Right kidney (tissue), 9 donors: Measurements from ENCODE around the gene SETD4.
"Not testable (repeated sequence)": the region's sequence is repeated elsewhere in the genome, so short reads cannot be mapped to it uniquely, and the experiment has no call there.

Source experiments
- DNase-seq: peaks from one replicate; pipeline ENCODE4 v3.0.0-alpha.2; 2016
- long read RNA-seq, 8 donors: transcript quantifications; one replicate each; lab custom pipeline, GENCODE V29; 2026

Gene SETD4, protein sequence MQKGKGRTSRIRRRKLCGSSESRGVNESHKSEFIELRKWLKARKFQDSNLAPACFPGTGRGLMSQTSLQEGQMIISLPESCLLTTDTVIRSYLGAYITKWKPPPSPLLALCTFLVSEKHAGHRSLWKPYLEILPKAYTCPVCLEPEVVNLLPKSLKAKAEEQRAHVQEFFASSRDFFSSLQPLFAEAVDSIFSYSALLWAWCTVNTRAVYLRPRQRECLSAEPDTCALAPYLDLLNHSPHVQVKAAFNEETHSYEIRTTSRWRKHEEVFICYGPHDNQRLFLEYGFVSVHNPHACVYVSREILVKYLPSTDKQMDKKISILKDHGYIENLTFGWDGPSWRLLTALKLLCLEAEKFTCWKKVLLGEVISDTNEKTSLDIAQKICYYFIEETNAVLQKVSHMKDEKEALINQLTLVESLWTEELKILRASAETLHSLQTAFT
- long read RNA-seq, donor 1, partial matches to known transcripts = 6 of 7 reads
- long read RNA-seq, donor 1, other reads (novel, unspliced or antisense) = 0 of 7 reads
- long read RNA-seq, donor 2, partial matches to known transcripts = 5 of 5 reads
- long read RNA-seq, donor 2, other reads (novel, unspliced or antisense) = 0 of 5 reads
- long read RNA-seq, donor 3, partial matches to known transcripts = 0 of 1 reads
- long read RNA-seq, donor 3, other reads (novel, unspliced or antisense) = 0 of 1 reads
- long read RNA-seq, donor 4, partial matches to known transcripts = 0 of 4 reads
- long read RNA-seq, donor 4, other reads (novel, unspliced or antisense) = 0 of 4 reads
- long read RNA-seq, donor 5, partial matches to known transcripts = 5 of 8 reads
- long read RNA-seq, donor 5, other reads (novel, unspliced or antisense) = 0 of 8 reads
- long read RNA-seq, donor 6, partial matches to known transcripts = 12 of 12 reads
- long read RNA-seq, donor 6, other reads (novel, unspliced or antisense) = 0 of 12 reads
- long read RNA-seq, donor 7, partial matches to known transcripts = 0 of 2 reads
- long read RNA-seq, donor 7, other reads (novel, unspliced or antisense) = 0 of 2 reads
- long read RNA-seq, donor 8 = 0 reads

DNA sequence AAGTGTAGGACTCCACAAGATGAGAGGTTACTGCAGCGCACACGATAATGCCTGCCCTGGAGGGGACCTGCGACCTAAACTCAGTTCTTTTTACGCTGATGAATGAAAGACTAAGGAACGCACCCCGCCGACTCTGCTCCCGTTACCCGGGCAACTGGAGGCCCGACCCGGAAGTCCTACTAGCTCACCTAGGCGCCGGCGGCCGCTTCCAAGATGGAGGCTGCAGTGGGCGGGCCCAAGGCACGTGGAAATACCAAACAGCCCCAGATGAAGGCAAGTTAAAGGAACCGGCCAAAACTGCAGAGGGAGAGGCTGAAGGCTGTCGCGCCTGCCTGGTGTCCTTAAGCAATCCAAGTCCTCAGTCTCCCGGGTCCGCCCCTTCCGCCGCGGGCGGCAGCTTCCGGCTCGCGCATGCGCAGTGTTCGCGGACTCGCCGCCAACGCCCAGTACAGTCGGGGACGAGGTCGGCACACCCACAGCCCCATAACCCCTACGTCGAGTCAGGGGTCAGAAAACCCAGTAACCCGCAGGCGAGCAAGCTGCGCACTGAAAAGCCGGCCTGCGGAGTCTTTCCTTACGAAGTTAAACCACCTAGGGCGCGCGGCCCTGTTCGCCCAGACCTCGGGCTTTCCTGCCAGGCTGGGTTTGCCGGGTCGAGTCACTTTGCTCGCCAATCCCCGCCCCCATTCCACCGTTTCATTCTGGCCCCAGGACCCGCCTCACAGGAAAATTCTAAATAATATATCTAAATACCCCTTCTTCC lies at the start of gene SETD4:
Gene SETD4 (minus strand): TSS at position 368 of the 763 bp plus-strand sequence. CDS start 1,638 bp downstream, outside the sequence.
- peak; percentile 99 for DNase-seq

DNA sequence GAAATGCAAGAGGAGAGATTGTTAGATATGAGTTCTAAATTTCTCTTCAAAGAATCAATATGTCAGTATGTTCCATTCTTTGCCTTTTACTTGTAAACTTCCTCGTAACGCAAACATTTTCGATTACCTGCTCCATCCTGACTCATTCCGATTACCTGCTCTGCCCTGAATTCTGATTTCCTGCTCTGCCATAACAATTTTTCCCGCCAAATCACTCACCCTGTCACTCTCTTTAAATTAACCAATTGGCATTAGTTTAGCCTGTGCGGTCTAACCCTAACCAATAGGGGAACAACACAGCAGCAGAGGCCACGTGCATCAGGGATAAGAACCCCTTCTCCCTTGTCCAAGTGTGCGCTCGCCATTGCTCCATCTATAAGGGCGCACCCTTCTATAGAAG lies 49.5 kb upstream of the SETD4 start:
- no peak for DNase-seq

DNA sequence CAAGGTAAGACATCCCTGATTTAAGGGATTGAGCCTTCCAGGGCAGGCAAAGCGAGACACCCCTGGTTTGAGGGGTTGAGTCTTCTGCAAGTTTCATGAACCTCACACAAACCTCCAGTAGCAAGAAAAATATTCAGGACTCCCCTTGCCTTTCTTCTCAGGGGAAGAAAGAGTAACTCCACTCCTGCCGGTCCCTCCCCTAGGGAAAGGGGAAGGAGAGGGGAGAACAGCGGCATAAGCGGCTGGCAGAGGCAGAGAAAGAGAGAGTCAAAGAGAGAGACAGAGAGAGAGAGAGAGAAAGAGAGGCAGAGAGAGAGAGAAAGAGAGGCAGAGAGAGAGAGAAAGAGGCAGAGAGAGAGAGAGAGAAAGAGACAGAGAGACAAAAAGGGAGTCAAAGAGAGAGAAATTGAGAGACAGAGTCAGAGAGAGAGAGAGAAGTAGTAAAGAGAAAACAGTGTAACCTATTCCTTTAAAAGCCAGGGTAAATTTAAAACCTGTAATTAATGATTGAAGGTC lies 45.1 kb upstream of the SETD4 start:
- no peak for DNase-seq

DNA sequence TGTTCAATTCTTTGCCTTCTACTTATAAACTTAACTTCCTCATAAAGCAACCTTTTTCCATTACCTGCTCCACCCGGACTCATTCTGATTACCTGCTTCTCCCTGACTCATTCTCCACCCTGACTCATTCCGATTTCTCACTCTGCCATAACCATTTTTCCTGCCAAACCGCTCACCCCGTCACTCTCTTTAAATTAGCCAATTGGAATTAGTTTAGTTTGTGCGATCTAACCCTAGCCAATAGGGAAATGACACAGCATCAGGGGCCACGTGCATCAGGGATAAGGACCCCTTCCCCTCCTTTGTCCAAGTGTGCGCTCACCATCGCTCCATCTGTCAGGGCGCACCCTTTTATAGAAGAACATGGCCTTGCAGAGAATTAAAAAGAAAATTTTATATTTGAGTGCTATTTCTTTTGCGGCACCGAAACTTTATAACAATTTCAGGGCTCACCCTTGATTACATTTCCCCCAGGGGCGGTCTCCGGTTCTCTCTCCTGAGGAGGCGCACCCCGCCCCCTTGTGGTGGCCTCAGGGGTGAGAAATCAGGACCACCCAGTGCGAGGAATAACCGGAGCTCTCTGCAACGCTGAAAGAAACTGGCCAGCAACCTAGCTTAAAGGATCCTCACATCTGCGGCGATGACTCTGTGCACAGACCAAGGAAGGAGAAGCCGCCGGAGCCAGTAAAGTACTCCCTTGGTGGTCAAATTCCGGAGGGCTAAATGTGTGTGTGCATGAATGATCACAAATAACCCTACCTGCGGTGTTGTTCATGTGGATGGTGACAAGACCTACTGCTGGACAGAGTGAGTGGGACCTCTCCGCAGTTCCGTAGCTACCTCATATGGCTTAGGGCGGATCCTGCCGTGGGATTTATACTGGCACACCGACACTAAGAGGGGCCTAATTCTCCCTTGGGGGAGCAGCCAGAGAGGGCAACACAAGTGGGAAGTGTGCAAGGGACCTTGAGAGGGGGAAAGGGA lies 44.3 kb upstream of the SETD4 start:
- DNase-seq = peak; percentile 75

DNA sequence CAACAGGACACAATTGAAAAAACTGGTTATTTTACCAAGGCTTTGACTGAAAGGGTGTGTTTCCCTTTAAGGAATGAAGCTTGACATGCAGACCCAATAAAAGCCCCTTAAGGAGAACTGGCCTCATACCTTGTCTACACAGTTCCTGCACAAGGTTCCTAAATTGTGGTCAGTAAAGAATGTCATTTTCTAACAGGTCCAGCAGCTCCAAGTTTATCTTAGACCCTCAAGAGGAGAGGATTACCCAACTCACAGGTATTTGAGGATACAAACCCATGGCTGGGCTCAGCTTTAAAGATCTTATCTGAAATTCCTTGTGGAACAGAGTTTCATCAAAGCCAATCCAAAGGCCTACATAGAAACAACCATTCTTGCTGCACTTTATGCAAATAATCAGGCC lies 43.1 kb upstream of the SETD4 start:
- DNase-seq = no peak

DNA sequence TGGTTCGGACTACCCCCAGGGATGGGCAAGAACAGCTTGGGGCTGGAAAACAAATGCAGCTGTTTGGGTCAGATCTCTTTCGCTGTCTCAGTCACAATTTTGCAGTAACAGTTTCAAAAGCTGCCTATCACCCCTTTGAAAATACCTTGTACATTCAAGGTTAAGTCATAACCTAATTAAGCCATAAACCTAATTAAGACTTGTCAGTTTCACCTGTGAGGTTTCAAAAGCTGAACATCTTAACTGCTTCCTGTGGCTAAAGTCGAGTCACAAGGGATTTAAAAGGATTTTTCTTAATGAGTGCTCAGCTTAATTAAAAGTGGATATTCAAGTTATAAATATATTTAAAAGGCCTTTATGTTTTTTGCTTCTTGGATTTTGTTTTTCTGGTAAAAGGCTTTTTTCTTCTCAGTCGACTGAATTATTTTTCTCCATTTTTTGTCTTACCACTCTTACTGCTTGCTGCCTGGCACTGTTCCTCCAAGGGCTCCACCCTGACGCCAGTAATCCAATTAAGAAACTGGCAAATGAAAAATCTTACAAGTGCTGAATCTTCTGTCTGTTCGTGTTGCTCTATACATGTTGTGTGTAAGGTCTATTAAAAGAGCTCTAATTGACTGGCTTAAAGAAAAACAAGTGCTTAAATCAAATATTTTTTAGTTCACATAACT lies 40.8 kb upstream of the SETD4 start:
- DNase-seq = no peak

DNA sequence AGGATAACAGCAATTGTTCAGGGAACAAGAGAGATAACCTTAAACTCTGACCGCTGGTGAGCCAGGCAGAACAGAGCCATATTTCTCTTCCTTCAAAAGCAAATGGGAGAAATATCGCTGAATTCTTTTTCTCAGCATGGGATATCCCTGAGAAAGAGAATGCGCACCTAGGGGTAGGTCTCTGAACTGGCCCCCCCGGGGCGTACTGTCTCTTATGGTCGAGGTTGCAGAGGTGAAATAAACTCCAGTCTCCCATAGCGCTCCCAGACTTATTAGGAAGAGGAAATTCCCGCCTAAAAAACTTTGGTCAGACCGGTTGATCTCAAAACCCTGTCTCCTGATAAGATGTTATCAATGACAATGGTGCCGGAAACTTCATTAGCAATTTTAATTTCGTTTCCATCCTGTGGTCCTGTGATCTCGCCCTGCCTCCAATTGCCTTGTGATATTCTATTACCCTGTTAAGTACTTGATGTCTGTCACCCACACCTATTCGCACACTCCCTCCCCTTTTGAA lies 39.4 kb upstream of the SETD4 start:
- DNase-seq = not testable (repeated sequence)

DNA sequence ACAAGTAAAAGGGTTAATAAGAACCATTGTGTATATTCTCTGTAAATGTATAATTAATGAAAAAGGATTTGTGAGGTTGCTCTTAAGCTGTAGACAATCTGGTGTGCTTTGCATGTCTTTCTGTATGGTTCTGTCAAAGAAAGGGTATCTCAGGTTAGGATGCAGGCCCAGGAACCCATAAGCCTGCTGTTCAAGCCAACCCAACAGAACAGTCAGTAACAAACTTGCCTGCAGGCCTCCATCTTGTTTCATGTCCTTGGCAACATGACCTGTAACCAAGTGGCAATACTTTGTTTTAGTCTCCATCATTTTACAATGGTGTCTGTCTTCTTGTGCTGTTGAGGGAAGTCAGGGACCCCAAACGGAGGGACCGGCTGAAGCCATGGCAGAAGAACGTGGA lies 38.7 kb upstream of the SETD4 start:
- DNase-seq = no peak

DNA sequence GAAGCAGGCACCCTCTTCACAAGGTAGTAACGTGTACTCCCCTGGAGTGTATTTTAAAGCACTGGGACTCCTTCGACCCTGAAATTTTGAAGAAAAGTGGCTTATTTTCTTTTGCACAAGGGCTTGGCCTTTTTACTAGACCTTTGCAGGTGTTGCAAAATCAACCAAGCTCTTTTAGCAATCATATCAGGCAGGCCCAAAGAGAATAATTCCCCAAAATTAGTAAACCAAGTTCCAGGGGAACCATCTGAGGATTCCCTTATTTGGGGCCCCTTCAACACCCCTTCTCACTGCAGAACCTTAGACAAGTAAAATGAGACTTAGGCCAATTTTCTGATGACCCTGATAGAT lies 37.8 kb upstream of the SETD4 start:
- DNase-seq = peak; percentile 27

DNA sequence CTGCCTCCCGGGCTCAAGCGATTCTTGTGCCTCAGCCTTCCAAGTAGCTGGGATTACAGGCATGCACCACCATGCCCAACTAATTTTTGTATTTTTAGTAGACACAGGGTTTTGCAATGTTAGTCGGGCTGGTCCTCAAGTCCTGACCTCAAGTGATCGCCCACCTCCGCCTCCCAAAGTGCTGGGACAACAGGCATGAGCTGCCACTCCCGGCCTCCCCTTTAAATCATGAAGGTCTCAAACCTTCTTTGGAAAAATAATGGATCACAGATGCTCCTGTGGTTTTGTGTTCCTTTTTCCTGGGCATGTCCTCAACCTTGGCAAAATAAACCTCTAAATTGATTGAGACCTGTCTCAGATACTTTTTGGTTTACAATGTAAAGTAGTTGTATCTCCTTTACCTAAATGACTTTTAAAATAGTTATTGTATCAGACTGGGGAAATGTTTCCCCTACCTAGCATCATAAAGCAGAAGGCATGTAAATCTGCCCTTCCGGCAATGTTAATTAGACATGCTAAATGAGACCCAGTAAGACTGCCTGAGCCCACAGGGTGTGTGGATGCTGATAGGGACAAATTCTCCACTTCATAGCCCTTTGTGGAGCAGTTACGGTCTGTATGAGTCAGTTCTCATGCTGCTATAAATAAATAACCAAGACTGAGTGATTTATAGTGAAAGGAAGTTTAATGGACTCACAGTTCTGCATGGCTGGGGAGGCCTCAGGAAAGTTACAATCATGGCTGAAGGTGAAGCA lies 37.3 kb upstream of the SETD4 start:
- peak; percentile 28 for DNase-seq

DNA sequence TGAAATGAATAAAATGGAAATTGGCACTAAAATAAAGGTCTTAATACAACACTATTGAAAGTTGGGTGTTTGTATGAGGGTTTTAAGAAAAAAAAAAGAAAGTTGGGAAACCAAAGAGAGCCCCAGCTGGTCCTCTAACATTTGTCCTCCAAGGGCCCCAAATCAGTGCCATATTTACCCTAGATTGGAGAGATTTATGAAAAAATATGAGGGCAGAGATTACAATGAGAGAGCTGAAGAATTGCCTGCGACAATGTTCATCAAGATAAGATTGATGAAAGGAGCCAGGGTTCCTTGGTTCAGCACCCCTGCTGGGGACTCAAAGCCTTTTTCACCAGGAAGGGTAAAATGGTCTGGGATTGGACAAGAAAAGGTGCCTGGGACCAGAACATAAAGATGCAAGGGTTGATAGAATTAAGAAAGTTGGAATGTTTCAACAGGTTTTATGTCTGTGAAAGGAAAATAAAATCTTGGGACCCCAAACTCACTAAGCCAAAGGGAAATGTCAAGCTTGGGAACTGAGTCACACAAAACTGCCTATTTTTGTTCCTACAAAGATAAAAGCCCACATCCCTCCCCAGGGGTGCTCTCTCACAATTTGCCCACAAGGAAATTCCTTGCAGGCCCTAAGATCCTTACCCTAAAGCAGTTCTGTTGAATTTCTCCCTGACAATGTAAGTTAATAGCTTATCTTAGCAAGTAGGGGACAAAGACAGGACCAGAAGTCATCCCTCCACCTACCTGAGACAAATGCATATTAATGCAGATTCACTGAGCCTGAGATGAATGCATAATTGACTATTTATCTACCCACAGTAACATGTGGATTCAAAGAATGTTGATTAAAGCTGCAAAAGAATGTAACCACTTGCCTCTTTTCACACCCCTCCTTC lies 36.3 kb upstream of the SETD4 start:
- no peak for DNase-seq

DNA sequence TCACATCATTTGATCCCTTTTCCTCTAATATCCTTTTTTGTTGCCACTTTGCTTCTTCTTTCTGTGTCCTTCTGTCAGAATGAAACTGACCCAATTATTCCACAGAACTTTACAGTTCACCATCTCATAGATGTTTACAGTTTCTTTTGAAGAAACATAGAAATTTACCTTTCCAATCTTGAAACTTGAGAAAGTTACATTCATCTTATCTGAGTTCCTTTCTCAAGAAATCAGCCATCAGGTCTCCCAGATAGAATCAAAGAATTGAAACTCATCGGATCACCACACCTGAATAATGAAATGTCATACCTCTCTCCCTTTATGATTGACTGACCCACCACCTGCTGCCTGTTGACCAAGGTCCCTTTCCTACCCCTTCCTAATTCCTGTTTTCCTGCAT lies 33.2 kb upstream of the SETD4 start:
- no peak for DNase-seq

DNA sequence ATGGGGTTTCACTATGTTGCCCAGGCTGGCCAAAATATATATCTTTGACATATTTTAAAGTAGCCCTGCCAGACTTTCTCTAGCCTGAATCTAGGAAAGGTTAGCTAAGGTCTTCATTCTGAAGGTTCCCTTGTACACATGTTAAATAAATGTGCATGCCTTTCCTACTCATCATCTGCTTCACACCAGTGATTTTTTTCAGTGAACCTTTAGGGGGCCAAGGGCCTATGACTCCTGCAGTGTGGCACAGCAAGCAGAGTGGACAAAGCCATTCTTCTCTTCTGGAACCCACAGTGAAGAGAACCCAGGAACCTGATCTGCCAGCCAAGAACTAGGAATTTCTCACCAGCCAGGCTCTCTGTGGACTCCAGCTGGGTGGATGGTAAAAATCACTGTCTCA lies 32.4 kb upstream of the SETD4 start:
- DNase-seq = no peak

DNA sequence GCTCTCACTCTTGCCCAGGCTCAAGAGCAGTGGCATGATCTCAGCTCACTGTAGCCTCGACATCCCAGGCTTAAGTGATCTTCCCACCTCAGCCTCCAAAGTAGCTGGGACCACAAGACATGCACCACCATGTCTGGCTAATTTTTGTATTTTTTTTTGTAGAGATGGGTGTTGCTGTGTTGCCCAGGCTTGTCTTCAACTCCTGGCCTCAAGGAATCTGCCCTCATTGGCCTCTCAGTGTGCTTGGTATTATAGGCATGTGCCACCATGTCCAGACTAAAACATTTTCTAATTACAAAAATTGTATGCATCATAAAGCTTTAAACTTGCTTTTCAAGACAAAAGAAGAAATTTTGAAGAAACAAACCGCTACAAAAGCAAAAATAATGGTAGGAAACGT lies 29.6 kb upstream of the SETD4 start:
- DNase-seq = no peak

DNA sequence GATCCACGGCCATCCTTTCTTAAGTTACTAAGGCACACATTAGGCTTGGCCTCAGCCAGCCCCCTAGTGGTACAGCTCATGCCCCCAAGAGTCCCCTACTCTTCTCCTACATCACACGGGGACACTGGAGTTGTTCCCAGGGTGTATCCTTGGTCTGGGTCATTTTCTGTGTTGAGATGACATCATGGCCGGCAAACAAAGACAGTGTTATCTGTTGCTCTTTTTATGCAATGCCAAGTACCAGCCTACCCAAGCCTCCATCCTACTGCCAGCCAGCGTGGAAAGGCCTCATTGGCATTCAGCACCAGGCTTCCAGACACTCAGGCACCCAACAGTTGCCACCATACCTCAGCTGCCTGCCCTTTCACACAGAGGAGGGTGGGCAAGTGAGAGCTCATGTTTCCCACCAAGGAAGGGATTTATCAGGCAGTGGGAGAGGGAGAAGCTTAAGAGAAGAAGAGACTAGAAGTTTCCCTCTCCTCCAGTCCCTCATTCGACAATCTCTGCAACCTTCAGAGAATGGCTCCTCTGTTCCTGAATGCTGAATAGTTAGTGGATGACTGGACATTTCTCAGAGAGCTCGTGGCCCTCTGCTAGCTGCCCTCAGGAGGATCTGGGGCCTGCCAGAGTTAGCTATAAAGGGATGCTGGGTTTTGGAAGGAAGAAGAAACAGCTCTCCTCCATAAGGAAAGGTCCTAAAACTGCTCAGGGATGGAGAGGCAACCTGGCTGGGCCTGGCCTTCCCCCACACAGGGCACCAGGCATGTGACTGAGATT lies 27.2 kb upstream of the SETD4 start:
- DNase-seq = no peak

DNA sequence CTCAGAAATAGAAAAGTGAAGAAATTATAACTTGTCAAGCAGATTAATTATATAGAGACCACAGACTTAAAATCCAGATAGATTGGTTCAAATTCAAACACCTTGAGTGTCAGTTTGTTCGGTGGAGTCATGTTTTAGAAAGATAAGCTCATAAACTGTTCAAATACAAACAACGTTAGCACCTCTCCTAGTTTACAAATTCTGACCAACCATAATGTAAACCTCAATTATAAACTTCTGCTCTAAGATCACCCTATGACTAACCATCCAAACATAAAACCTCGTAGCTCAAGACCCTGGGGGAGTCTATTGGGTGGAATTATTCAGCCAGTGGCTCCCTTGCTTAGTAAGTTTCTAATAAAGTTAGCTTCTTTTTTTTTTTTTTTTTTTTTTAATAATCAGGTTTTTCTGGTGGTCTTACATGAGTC lies 21.9 kb upstream of the SETD4 start:
- no peak for DNase-seq

DNA sequence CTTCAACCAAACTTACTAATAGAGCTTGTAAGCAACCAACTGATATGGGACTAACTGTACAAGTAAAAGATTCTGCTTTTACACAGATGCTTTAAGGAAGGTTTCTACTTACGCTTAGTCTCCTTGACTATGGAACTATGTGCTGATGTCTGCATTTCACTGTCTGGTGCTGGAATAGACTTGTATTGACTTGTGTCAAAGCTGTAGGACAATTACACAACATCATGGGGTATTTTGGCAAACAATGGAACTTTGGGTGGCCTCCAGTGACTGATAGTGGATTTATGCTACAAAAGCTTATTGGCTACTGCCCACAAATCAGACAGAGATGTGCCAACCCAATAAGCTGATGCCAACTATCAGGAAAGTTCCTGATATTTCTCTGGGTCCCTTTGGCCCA lies 20.1 kb upstream of the SETD4 start:
- DNase-seq = no peak
